Naive thymus-derived CD4-positive, alpha-beta T cell (primary cell): ENCODE data around the gene PCP2. TPM values are rescaled to one million over a fixed set of nuclear protein-coding genes. Genes with fewer than 3 reads are reported as not detected.
A peak's percentile ranks its signal among the peaks of the same experiment; 100 is the strongest.

Source experiments
- ATAC-seq: fragments of 150-1000 bp; cut with Tn5 transposase; 2 replicates; pipeline ENCODE4 v1.10.0; 2021; ENCODE audit warnings: mild to moderate bottlenecking, moderate library complexity
- CTCF ChIA-PET: fragments of 350-600 bp; sonication (Branson Sonifier 250); formaldehyde crosslinking; loops from one replicate; lab custom pipeline; 2021; ENCODE audit warnings: antibody characterized with exemption; lab: Charles Lee
- POLR2A ChIA-PET: fragments of 350-600 bp; sonication (Branson Sonifier 250); formaldehyde crosslinking; loops from one replicate; lab custom pipeline; 2021; ENCODE audit warnings: antibody characterized with exemption, inconsistent platforms; lab: Charles Lee
- DNase-seq, 9 donors: peaks; one replicate each; pipeline versions ENCODE4 v3.0.0 to v3.0.0-alpha.2; 2020 to 2022; ENCODE audit warnings: mixed read lengths in 1 of 9
- H3K27ac ChIP-seq: one replicate; pipeline ENCODE4 v1.7.0; 2013; ENCODE audit warnings: mild to moderate bottlenecking, low read depth, low read length, moderate library complexity
- H3K27me3 ChIP-seq, 2 donors: one replicate each; pipeline ENCODE4 v1.7.0; 2013; ENCODE audit warnings: low read length in 2 of 2, mild to moderate bottlenecking in 2 of 2, moderate library complexity in 2 of 2; ENCODE audit not compliant: control insufficient read depth in 2 of 2, insufficient read depth in 2 of 2
- H3K36me3 ChIP-seq, 3 experiments: 1 replicate in 2 of 3; 2 replicates in 1 of 3; pipeline ENCODE4 v1.7.0; 2013; ENCODE audit warnings: low read length in 3 of 3, mild to moderate bottlenecking in 3 of 3, moderate library complexity in 1 of 3; ENCODE audit not compliant: insufficient read depth in 3 of 3, control insufficient read depth in 2 of 3
- H3K4me1 ChIP-seq, 2 donors: one replicate each; pipeline ENCODE4 v1.7.0; 2013; ENCODE audit warnings: low read length in 2 of 2, mild to moderate bottlenecking in 2 of 2, moderate library complexity in 1 of 2; ENCODE audit not compliant: control insufficient read depth in 2 of 2, insufficient read depth in 2 of 2
- H3K4me3 ChIP-seq: 2 replicates; pipeline ENCODE4 v1.7.0; 2013; ENCODE audit warnings: mild to moderate bottlenecking, low read length
- H3K9me3 ChIP-seq, 3 experiments: 1 replicate in 2 of 3; 2 replicates in 1 of 3; pipeline ENCODE4 v1.7.0; 2013; ENCODE audit warnings: low read length in 3 of 3; ENCODE audit not compliant: control insufficient read depth in 2 of 3
- H3K27ac Mint-ChIP-seq, 9 donors: one replicate each; pipeline ENCODE4 v1.8.0; 2020 to 2022; ENCODE audit warnings: mixed read lengths in 9 of 9, mild to moderate bottlenecking in 8 of 9, moderate library complexity in 5 of 9, inconsistent platforms in 2 of 9
- H3K27me3 Mint-ChIP-seq, 5 donors: one replicate each; pipeline ENCODE4 v1.8.0; 2021 to 2022; ENCODE audit warnings: mixed read lengths in 5 of 5, mild to moderate bottlenecking in 1 of 5
- H3K36me3 Mint-ChIP-seq, 5 donors: one replicate each; pipeline ENCODE4 v1.8.0; 2020 to 2022; ENCODE audit warnings: mixed read lengths in 5 of 5, mild to moderate bottlenecking in 3 of 5, inconsistent platforms in 1 of 5
- H3K4me1 Mint-ChIP-seq, 7 donors: one replicate each; pipeline ENCODE4 v1.8.0; 2020 to 2022; ENCODE audit warnings: mixed read lengths in 7 of 7, mild to moderate bottlenecking in 3 of 7, inconsistent platforms in 1 of 7
- H3K4me3 Mint-ChIP-seq, 10 donors: one replicate each; pipeline ENCODE4 v1.8.0; 2020 to 2022; ENCODE audit warnings: mild to moderate bottlenecking in 10 of 10, mixed read lengths in 10 of 10, moderate library complexity in 6 of 10, inconsistent platforms in 2 of 10
- H3K9me3 Mint-ChIP-seq, 11 donors: one replicate each; pipeline ENCODE4 v1.8.0; 2020 to 2022; ENCODE audit warnings: mixed read lengths in 11 of 11, mild to moderate bottlenecking in 4 of 11, inconsistent platforms in 1 of 11, moderate library complexity in 1 of 11
- intact Hi-C, 2 donors: fragments of 100-400 bp; cut with micrococcal nuclease; formaldehyde crosslinking; loops; one replicate each; pipeline ENCODE4 v1.15.1; 2023
- polyA plus RNA-seq, 2 donors: library from polyadenylated mRNA; unstranded; fragments of 300-500 nt; fragmentation: Illumina TruSeq; gene quantifications; one replicate each; pipeline ENCODE4 v1.2.3, GENCODE V29; 2021
- total RNA-seq, 6 experiments: library from RNA in 5 of 6; stranded (reverse) in 5 of 6; gene quantifications; 1 replicate in 5 of 6; 2 replicates in 1 of 6; pipeline ENCODE4 v1.2.3 and lab custom pipeline; 2021 to 2026

PCP2 gene
- total and polyA plus RNA-seq, 7 experiments from 2014 or later: 2.2 to 13.4 (median 5.4) TPM; not detected in 2

- Histone ChIP-seq H3K4me1 (no peaks in the 10 kb centered on the region), H3K27me3 (no peaks in the 10 kb centered on the region), H3K4me3 (no peak overlapping the region), H3K27ac (no peak overlapping the region), H3K36me3 (no peaks in the 10 kb centered on the region), H3K9me3 (no peaks in the 10 kb centered on the region)
- H3K4me1 Mint-ChIP-seq: peaks cover 0 to 6% (median 0%) of the 10 kb centered on the region in 7 donors
- POLR2A ChIA-PET: no interaction called here
- H3K27me3 Mint-ChIP-seq: peaks cover 2 to 23% (median 11%) of the 10 kb centered on the region in 5 donors
- no peak overlapping the region for H3K27ac Mint-ChIP-seq
- no peak overlapping the region for H3K4me3 Mint-ChIP-seq
- no peak for ATAC-seq
- intact Hi-C loops: no loop called here
- CTCF ChIA-PET: no interaction called here
- H3K9me3 Mint-ChIP-seq: peaks cover 0 to 4% (median 0%) of the 10 kb centered on the region in 11 donors
- no peak for DNase-seq
- no peaks in the 10 kb centered on the region for H3K36me3 Mint-ChIP-seq
Observed at GRCh38 chr19:7603919-7604318, 29.6 kb downstream of the PCP2 start.

- H3K27me3 ChIP-seq: no peaks in the 10 kb centered on the region
- POLR2A ChIA-PET: no interaction called here
- peaks cover 9 to 31% (median 18%) of the 10 kb centered on the region in 5 donors for H3K27me3 Mint-ChIP-seq
- no peak for ATAC-seq
- H3K9me3 Mint-ChIP-seq: peaks cover 0 to 6% (median 0%) of the 10 kb centered on the region in 11 donors
- no peak overlapping the region for H3K4me3 ChIP-seq
- intact Hi-C loops: no loop called here
- CTCF ChIA-PET: no interaction called here
- no peak for DNase-seq
- H3K27ac ChIP-seq: no peak overlapping the region
- H3K4me1 Mint-ChIP-seq: peaks cover 0 to 6% (median 0%) of the 10 kb centered on the region in 7 donors
- H3K36me3 ChIP-seq: no peaks in the 10 kb centered on the region
- H3K36me3 Mint-ChIP-seq: no peaks in the 10 kb centered on the region
- H3K27ac Mint-ChIP-seq: no peak overlapping the region
- H3K9me3 ChIP-seq: no peaks in the 10 kb centered on the region
- no peaks in the 10 kb centered on the region for H3K4me1 ChIP-seq
- H3K4me3 Mint-ChIP-seq: no peak overlapping the region
Observed at GRCh38 chr19:7602935-7603497, 30.5 kb downstream of the PCP2 start.

GRCh38 chr19:7602240-7602934 lies 31.1 kb downstream of the PCP2 start:
- H3K27me3 ChIP-seq: peaks cover 0 to 4% of the 10 kb centered on the region in 2 donors
- peaks cover 15 to 37% (median 24%) of the 10 kb centered on the region in 5 donors for H3K27me3 Mint-ChIP-seq
- no peak overlapping the region for H3K4me3 ChIP-seq
- ChIA-PET POLR2A (no interaction called here), CTCF (no interaction called here)
- no peak overlapping the region for H3K27ac Mint-ChIP-seq
- H3K27ac ChIP-seq: no peak overlapping the region
- no peak for DNase-seq
- peaks cover 0 to 6% (median 0%) of the 10 kb centered on the region in 11 donors for H3K9me3 Mint-ChIP-seq
- H3K4me3 Mint-ChIP-seq: no peak overlapping the region
- H3K36me3 Mint-ChIP-seq: no peaks in the 10 kb centered on the region
- H3K36me3 ChIP-seq: no peaks in the 10 kb centered on the region
- H3K4me1 Mint-ChIP-seq: peaks cover 0 to 6% (median 0%) of the 10 kb centered on the region in 7 donors
- no peaks in the 10 kb centered on the region for H3K4me1 ChIP-seq
- intact Hi-C loops: no loop called here
- H3K9me3 ChIP-seq: no peaks in the 10 kb centered on the region
- ATAC-seq: no peak

GRCh38 chr19:7600721-7601120 lies 32.8 kb downstream of the PCP2 start:
- Mint-ChIP-seq H3K27ac (no peak overlapping the region), H3K4me1 (peaks cover 0 to 10% (median 2%) of the 10 kb centered on the region in 7 donors), H3K4me3 (no peak overlapping the region)

GRCh38 chr19:7598180-7598579 lies 35.3 kb downstream of the PCP2 start:
- DNase-seq (no peak), ATAC-seq (no peak)
- Mint-ChIP-seq H3K27me3 (peaks cover 35 to 57% (median 46%) of the 10 kb centered on the region in 5 donors), H3K27ac (peak overlapping the region in 1 of 9 donors; percentile 51), H3K4me1 (peaks cover 0 to 9% (median 4%) of the 10 kb centered on the region in 7 donors), H3K4me3 (peak overlapping the region in 2 of 10 donors; percentile 70 to 80), H3K9me3 (peaks cover 0 to 6% (median 0%) of the 10 kb centered on the region in 11 donors), H3K36me3 (peaks cover 0 to 1% (median 0%) of the 10 kb centered on the region in 5 donors)
- ChIA-PET CTCF (no interaction called here), POLR2A (no interaction called here)
- H3K4me3 ChIP-seq: no peak overlapping the region
- no peaks in the 10 kb centered on the region for H3K9me3 ChIP-seq
- no peaks in the 10 kb centered on the region for H3K4me1 ChIP-seq
- H3K27ac ChIP-seq: no peak overlapping the region
- no peaks in the 10 kb centered on the region for H3K36me3 ChIP-seq
- peaks cover 0 to 5% of the 10 kb centered on the region in 2 donors for H3K27me3 ChIP-seq
- intact Hi-C loops: no loop called here

More at GRCh38 chr19:7600721-7601120, 32.8 kb downstream of the PCP2 start:
- Histone ChIP-seq H3K36me3 (no peaks in the 10 kb centered on the region), H3K27ac (no peak overlapping the region), H3K9me3 (no peaks in the 10 kb centered on the region), H3K4me1 (no peaks in the 10 kb centered on the region), H3K27me3 (peaks cover 0 to 5% of the 10 kb centered on the region in 2 donors), H3K4me3 (no peak overlapping the region)
- ChIA-PET POLR2A (no interaction called here), CTCF (no interaction called here)
- ATAC-seq (no peak), DNase-seq (no peak)
- intact Hi-C loops: no loop called here
- Mint-ChIP-seq H3K9me3 (peaks cover 0 to 6% (median 0%) of the 10 kb centered on the region in 11 donors), H3K27me3 (peaks cover 24 to 46% (median 29%) of the 10 kb centered on the region in 5 donors), H3K36me3 (peaks cover 0 to 1% (median 0%) of the 10 kb centered on the region in 5 donors)

GRCh38 chr19:7597689-7598088 lies 35.8 kb downstream of the PCP2 start:
- H3K27ac Mint-ChIP-seq: peak overlapping the region in 1 of 9 donors; percentile 51
- no peaks in the 10 kb centered on the region for H3K4me1 ChIP-seq
- H3K4me3 ChIP-seq: no peak overlapping the region
- DNase-seq: no peak
- no peak for ATAC-seq
- peaks cover 0 to 1% (median 0%) of the 10 kb centered on the region in 5 donors for H3K36me3 Mint-ChIP-seq
- peak overlapping the region in 4 of 10 donors; percentile 44 to 80 (median 63) for H3K4me3 Mint-ChIP-seq
- peaks cover 0 to 9% (median 4%) of the 10 kb centered on the region in 7 donors for H3K4me1 Mint-ChIP-seq
- no peak overlapping the region for H3K27ac ChIP-seq
- no peaks in the 10 kb centered on the region for H3K9me3 ChIP-seq
- peaks cover 0 to 6% (median 0%) of the 10 kb centered on the region in 11 donors for H3K9me3 Mint-ChIP-seq
- peaks cover 35 to 57% (median 47%) of the 10 kb centered on the region in 5 donors for H3K27me3 Mint-ChIP-seq
- ChIA-PET POLR2A (no interaction called here), CTCF (no interaction called here)
- H3K27me3 ChIP-seq: peaks cover 0 to 5% of the 10 kb centered on the region in 2 donors
- intact Hi-C loops: no loop called here
- H3K36me3 ChIP-seq: no peaks in the 10 kb centered on the region
